Nephron progenitor cell (in vitro differentiated cells): ENCODE data around the gene DOCK6.

Experiments
- DNase-seq: peaks from one replicate; pipeline ENCODE4 v3.0.0; 2021
- H3K27ac Mint-ChIP-seq: 2 replicates; pipeline ENCODE4 v1.8.0; 2021; ENCODE audit warnings: mild to moderate bottlenecking, moderate library complexity, mixed read lengths
- H3K27me3 Mint-ChIP-seq: 2 replicates; pipeline ENCODE4 v1.8.0; 2021; ENCODE audit warnings: mild to moderate bottlenecking, low read depth, mixed read lengths; ENCODE audit not compliant: poor library complexity
- H3K36me3 Mint-ChIP-seq: 2 replicates; pipeline ENCODE4 v1.8.0; 2021; ENCODE audit warnings: low read depth, mixed read lengths
- H3K4me1 Mint-ChIP-seq: 2 replicates; pipeline ENCODE4 v1.8.0; 2021; ENCODE audit warnings: mixed read lengths
- H3K4me3 Mint-ChIP-seq: 2 replicates; pipeline ENCODE4 v1.8.0; 2021; ENCODE audit warnings: mild to moderate bottlenecking, moderate library complexity, mixed read lengths
- H3K9me3 Mint-ChIP-seq: 2 replicates; pipeline ENCODE4 v1.8.0; 2021; ENCODE audit warnings: mild to moderate bottlenecking, moderate library complexity, mixed read lengths
- TF ChIP-seq, protein P1 (sequence below): fragments of 200-600 bp; sonication (generic); IDR thresholded peaks from 2 replicates; pipeline ENCODE4 v1.5.0; 2021; ENCODE audit warnings: antibody characterized with exemption

DOCK6 gene

GRCh38 chr19:11210656-11210928, 51.7 kb downstream of the DOCK6 start:
- peaks cover 37% of the 10 kb centered on the region for H3K36me3 Mint-ChIP-seq
- no peaks in the 10 kb centered on the region for H3K9me3 Mint-ChIP-seq
- no peak overlapping the region for H3K4me3 Mint-ChIP-seq
- peaks cover 6% of the 10 kb centered on the region for H3K27me3 Mint-ChIP-seq
- TF ChIP-seq, protein P1, sequence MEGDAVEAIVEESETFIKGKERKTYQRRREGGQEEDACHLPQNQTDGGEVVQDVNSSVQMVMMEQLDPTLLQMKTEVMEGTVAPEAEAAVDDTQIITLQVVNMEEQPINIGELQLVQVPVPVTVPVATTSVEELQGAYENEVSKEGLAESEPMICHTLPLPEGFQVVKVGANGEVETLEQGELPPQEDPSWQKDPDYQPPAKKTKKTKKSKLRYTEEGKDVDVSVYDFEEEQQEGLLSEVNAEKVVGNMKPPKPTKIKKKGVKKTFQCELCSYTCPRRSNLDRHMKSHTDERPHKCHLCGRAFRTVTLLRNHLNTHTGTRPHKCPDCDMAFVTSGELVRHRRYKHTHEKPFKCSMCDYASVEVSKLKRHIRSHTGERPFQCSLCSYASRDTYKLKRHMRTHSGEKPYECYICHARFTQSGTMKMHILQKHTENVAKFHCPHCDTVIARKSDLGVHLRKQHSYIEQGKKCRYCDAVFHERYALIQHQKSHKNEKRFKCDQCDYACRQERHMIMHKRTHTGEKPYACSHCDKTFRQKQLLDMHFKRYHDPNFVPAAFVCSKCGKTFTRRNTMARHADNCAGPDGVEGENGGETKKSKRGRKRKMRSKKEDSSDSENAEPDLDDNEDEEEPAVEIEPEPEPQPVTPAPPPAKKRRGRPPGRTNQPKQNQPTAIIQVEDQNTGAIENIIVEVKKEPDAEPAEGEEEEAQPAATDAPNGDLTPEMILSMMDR: no peak
- no peaks in the 10 kb centered on the region for H3K4me1 Mint-ChIP-seq
- no peak for DNase-seq
- H3K27ac Mint-ChIP-seq: no peak overlapping the region

DNA sequence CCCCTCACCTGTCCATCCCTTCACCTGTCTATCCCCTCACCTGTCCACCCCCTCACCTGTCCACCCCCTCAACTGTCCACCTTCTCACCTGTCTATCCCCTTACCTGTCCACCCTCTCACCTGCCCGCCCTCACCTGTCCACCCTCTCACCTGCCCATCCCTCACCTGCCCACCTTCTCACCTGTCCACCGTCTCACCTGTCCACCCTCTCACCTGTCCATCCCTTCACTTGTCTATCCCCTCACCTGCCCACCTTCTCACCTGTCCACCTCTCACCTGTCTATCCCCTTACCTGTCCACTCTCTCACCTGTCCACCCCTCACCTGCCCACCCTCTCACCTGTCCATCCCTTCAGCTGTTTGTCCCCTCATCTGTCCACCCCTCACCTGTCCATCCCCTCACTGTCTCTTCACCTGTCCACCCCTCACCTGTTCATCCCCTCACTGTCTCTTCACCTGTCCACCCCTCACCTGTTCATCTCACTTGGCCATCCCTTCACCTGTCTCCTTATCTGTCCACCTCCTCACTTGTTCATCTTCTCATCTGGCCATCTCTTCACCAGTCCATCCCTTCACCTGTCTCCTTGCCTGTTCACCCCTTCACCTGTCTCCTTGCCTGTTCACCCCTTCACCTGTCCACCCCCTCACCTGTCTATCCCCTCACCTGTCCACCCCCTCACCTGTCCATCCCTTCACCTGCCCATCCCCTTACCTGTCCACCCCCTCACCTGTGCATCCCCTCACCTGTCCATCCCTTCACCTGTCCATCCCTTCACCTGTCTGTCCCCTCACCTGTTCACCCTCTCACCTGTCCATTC, 52.3 kb downstream of the DOCK6 start:
- no peak overlapping the region for H3K4me3 Mint-ChIP-seq
- peaks cover 6% of the 10 kb centered on the region for H3K27me3 Mint-ChIP-seq
- TF ChIP-seq, protein P1: no peak
- H3K36me3 Mint-ChIP-seq: peaks cover 32% of the 10 kb centered on the region
- DNase-seq: no peak
- H3K9me3 Mint-ChIP-seq: no peaks in the 10 kb centered on the region
- H3K4me1 Mint-ChIP-seq: no peaks in the 10 kb centered on the region
- H3K27ac Mint-ChIP-seq: no peak overlapping the region

DNA sequence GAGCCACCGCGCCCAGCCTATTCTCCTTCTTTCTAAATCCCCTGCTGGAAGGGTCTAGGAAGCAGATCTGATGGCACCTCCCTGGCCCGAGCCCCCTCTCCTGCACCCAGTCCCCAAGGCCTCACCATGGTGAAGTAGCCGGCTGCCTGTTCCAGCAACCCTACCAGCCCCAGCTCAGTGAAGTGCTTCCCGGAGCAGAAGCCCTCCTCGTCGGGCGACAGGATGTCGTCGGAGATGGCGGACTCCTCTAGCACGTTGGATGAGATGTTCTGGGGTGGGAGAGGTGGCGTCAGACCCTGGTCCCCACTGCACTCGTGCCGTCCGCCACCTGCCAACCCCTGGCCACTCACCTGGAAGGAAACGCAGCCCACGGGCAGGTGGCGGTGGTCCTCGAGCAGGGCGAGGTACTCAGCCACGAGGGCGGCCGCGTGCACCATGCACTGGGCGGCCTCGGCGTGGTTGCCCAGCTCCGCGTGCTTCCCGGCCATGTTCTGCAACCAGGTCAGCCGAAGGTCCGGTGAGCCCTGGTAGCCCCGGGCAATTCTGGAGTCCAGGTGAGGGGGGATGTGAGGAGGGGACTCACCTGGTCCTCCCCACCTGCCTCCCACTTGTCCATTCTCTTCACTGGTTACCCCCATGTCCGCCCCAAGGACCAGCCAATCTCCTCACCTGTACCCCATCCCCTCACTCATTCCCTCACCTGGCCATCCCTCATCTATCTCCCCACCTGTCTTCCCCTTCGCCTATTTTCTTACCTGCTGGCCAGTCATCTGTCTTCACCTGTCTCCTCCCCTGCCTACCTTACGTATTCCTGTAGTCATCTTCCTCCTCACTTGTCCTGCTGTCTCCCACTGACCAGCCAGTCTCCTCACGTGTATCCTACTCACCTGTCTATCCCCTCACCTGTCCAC, 53.5 kb downstream of the DOCK6 start:
- DNase-seq: no peak
- no peaks in the 10 kb centered on the region for H3K4me1 Mint-ChIP-seq
- H3K27ac Mint-ChIP-seq: no peak overlapping the region
- H3K4me3 Mint-ChIP-seq: no peak overlapping the region
- TF ChIP-seq, protein P1: no peak
- H3K27me3 Mint-ChIP-seq: peaks cover 6% of the 10 kb centered on the region
- no peaks in the 10 kb centered on the region for H3K9me3 Mint-ChIP-seq
- H3K36me3 Mint-ChIP-seq: peaks cover 27% of the 10 kb centered on the region

DNA sequence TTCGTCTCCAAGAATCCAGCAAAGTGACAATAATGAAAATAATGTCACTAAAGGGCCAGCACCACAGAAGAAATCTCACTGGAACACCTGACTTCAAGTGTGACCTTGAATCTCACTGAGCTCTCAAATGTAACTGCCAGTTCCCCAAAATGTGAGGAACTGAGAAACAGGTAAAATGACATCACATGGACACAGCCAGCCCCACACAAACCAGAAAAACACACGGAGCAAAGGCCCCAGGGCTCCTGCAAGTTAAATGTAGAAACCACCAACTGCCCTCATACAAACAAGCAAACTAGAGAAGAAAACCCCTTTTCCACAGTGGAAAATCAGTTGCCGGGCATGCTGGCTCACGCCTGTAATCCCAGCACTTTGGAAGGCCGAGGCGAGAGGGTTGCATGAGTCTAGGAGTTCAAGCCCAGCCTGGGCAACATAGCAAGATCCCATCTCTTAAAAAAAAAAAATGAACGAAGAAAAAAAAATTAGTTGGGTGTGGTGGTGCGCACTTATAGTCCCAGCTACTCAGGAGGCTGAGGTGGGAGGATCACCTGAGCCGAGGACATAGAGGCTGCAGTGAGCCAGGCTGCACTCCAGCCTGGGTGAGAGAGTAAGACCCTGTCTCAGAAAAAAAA, 56.3 kb downstream of the DOCK6 start:
- peaks cover 9% of the 10 kb centered on the region for H3K27me3 Mint-ChIP-seq
- DNase-seq: no peak
- H3K4me1 Mint-ChIP-seq: peaks cover 9% of the 10 kb centered on the region
- H3K9me3 Mint-ChIP-seq: no peaks in the 10 kb centered on the region
- H3K36me3 Mint-ChIP-seq: peaks cover 20% of the 10 kb centered on the region
- TF ChIP-seq, protein P1: no peak
- H3K27ac Mint-ChIP-seq: no peak overlapping the region
- no peak overlapping the region for H3K4me3 Mint-ChIP-seq

DNA sequence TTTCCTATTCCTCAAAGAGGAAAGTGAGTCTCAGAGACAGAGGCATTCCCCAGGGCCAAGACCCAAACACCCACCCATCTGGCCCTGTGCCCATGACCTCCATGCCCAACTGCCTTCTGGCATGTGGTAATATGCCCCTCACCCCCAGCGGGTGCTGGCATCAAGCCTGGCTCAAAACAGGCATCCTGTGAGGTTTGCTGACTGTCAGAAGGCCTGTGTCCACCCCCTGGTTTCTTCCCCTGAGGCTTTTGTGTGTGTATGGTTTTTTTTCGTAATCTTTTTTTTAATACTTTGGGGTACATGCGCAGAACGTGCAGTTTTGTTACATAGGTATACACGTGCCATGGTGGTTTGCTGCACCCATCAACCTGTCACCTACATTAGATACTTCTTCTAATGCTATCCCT, 57.4 kb downstream of the DOCK6 start:
- H3K36me3 Mint-ChIP-seq: peaks cover 9% of the 10 kb centered on the region
- TF ChIP-seq, protein P1: no peak
- peaks cover 9% of the 10 kb centered on the region for H3K4me1 Mint-ChIP-seq
- H3K27ac Mint-ChIP-seq: no peak overlapping the region
- DNase-seq: no peak
- no peaks in the 10 kb centered on the region for H3K9me3 Mint-ChIP-seq
- no peak overlapping the region for H3K4me3 Mint-ChIP-seq
- peaks cover 7% of the 10 kb centered on the region for H3K27me3 Mint-ChIP-seq
